Liver (tissue), 3 donors: ENCODE results near the gene ASB2.

Experiments used
- EGR1 ChIP-seq, 2 donors: IDR thresholded peaks; 2 replicates each; pipeline ENCODE4 v1.6.1; 2016 to 2018; ENCODE audit warnings: antibody characterized with exemption in 2 of 2, low read depth in 2 of 2
- FOXA2 ChIP-seq: IDR thresholded peaks from 2 replicates; pipeline ENCODE4 v1.6.1; 2016; ENCODE audit warnings: antibody characterized with exemption
- GABPA ChIP-seq, 2 donors: IDR thresholded peaks in 1 of 2; conservative IDR thresholded peaks in 1 of 2; 2 replicates each; pipeline ENCODE4 v1.6.1; 2016; ENCODE audit warnings: antibody characterized with exemption in 2 of 2, mild to moderate bottlenecking in 1 of 2, moderate library complexity in 1 of 2
- HNF4G ChIP-seq: IDR thresholded peaks from 2 replicates; pipeline ENCODE4 v1.6.1; 2016; ENCODE audit warnings: antibody characterized with exemption
- JUND ChIP-seq, 2 donors: IDR thresholded peaks; 2 replicates each; pipeline ENCODE4 v1.6.1; 2016; ENCODE audit warnings: antibody characterized with exemption in 2 of 2
- RXRA ChIP-seq, 2 donors: IDR thresholded peaks; 2 replicates each; pipeline ENCODE4 v1.6.1; 2017 to 2018; ENCODE audit warnings: antibody characterized with exemption in 2 of 2, mild to moderate bottlenecking in 1 of 2
- SP1 ChIP-seq: IDR thresholded peaks from 2 replicates; pipeline ENCODE4 v1.6.1; 2018; ENCODE audit warnings: antibody characterized with exemption, mild to moderate bottlenecking
- TAF1 ChIP-seq: conservative IDR thresholded peaks from 2 replicates; pipeline ENCODE4 v1.6.1; 2016; ENCODE audit warnings: antibody characterized with exemption, mild to moderate bottlenecking
- YY1 ChIP-seq: IDR thresholded peaks from 2 replicates; pipeline ENCODE4 v1.6.1; 2016; ENCODE audit warnings: antibody characterized with exemption, mild to moderate bottlenecking
- TF ChIP-seq, protein P1 (sequence below): IDR thresholded peaks from 2 replicates; pipeline ENCODE4 v1.6.1; 2016; ENCODE audit warnings: antibody characterized with exemption
- TF ChIP-seq, protein P2 (sequence below): fragments of 150-350 bp; IDR thresholded peaks from 2 replicates; pipeline ENCODE4 v1.5.1; 2017; ENCODE audit warnings: improper control_type of control experiment, low read depth, low read length; ENCODE audit not compliant: missing input control
- TF ChIP-seq, protein P3 (sequence below): IDR thresholded peaks from 2 replicates; pipeline ENCODE4 v1.6.1; 2016; ENCODE audit warnings: antibody characterized with exemption
- TF ChIP-seq, protein P4 (sequence below): IDR thresholded peaks from 2 replicates; pipeline ENCODE4 v1.6.1; 2016; ENCODE audit warnings: antibody characterized with exemption, mild to moderate bottlenecking
- TF ChIP-seq, protein P5 (sequence below): IDR thresholded peaks from 2 replicates; pipeline ENCODE4 v1.6.1; 2016; ENCODE audit warnings: antibody characterized with exemption
- donor health status: healthy.
- donor health status: healthy.

DNA sequence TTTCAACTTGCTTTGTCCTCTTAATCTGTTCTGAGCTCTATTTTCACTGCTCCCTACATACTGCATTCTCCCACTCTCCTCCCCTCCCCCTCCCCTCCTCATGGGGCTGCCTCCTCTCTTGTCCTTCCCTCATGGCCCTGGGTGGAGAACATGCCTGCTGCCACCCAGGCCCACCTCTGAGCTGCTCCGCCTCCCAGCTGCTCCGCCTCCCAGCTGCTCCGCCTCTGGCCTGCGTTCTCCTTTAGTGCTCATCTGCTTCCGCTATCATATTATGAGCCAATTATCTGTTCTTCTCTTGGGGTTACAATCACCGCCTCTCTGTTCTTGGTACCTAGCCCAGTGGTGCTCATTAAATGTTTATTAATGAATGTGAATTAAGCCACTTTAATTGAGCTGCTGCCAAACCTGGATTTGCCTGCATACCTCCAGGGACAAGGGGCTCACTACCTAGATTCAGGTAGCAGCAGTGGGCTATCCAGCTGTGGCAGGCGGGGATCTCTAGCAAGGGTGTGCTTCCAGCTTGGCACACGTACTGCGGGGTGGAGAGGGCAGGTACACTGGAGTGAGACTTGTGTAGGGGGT, 81.3 kb downstream of the ASB2 start:
- TF ChIP-seq, protein P1, sequence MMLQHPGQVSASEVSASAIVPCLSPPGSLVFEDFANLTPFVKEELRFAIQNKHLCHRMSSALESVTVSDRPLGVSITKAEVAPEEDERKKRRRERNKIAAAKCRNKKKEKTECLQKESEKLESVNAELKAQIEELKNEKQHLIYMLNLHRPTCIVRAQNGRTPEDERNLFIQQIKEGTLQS, result no peak
- TF ChIP-seq JUND (IDR thresholded peaks at IDR 0.05) (no peak), GABPA (IDR thresholded peaks at IDR 0.05 in 1 of 2, conservative IDR thresholded peaks at IDR 0.05 in 1 of 2) (no peak), FOXA2 (no peak), RXRA (IDR thresholded peaks at IDR 0.05) (no peak), TAF1 (no peak), HNF4G (no peak), EGR1 (IDR thresholded peaks at IDR 0.05; ENCODE audit: low read depth in 2 of 2) (no peak), YY1 (no peak), SP1 (no peak)
- TF ChIP-seq, protein P2, sequence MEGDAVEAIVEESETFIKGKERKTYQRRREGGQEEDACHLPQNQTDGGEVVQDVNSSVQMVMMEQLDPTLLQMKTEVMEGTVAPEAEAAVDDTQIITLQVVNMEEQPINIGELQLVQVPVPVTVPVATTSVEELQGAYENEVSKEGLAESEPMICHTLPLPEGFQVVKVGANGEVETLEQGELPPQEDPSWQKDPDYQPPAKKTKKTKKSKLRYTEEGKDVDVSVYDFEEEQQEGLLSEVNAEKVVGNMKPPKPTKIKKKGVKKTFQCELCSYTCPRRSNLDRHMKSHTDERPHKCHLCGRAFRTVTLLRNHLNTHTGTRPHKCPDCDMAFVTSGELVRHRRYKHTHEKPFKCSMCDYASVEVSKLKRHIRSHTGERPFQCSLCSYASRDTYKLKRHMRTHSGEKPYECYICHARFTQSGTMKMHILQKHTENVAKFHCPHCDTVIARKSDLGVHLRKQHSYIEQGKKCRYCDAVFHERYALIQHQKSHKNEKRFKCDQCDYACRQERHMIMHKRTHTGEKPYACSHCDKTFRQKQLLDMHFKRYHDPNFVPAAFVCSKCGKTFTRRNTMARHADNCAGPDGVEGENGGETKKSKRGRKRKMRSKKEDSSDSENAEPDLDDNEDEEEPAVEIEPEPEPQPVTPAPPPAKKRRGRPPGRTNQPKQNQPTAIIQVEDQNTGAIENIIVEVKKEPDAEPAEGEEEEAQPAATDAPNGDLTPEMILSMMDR, result no peak
- TF ChIP-seq, protein P3, sequence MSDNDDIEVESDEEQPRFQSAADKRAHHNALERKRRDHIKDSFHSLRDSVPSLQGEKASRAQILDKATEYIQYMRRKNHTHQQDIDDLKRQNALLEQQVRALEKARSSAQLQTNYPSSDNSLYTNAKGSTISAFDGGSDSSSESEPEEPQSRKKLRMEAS, result no peak
- TF ChIP-seq, protein P4, sequence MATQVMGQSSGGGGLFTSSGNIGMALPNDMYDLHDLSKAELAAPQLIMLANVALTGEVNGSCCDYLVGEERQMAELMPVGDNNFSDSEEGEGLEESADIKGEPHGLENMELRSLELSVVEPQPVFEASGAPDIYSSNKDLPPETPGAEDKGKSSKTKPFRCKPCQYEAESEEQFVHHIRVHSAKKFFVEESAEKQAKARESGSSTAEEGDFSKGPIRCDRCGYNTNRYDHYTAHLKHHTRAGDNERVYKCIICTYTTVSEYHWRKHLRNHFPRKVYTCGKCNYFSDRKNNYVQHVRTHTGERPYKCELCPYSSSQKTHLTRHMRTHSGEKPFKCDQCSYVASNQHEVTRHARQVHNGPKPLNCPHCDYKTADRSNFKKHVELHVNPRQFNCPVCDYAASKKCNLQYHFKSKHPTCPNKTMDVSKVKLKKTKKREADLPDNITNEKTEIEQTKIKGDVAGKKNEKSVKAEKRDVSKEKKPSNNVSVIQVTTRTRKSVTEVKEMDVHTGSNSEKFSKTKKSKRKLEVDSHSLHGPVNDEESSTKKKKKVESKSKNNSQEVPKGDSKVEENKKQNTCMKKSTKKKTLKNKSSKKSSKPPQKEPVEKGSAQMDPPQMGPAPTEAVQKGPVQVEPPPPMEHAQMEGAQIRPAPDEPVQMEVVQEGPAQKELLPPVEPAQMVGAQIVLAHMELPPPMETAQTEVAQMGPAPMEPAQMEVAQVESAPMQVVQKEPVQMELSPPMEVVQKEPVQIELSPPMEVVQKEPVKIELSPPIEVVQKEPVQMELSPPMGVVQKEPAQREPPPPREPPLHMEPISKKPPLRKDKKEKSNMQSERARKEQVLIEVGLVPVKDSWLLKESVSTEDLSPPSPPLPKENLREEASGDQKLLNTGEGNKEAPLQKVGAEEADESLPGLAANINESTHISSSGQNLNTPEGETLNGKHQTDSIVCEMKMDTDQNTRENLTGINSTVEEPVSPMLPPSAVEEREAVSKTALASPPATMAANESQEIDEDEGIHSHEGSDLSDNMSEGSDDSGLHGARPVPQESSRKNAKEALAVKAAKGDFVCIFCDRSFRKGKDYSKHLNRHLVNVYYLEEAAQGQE, result no peak
- TF ChIP-seq, protein P5, sequence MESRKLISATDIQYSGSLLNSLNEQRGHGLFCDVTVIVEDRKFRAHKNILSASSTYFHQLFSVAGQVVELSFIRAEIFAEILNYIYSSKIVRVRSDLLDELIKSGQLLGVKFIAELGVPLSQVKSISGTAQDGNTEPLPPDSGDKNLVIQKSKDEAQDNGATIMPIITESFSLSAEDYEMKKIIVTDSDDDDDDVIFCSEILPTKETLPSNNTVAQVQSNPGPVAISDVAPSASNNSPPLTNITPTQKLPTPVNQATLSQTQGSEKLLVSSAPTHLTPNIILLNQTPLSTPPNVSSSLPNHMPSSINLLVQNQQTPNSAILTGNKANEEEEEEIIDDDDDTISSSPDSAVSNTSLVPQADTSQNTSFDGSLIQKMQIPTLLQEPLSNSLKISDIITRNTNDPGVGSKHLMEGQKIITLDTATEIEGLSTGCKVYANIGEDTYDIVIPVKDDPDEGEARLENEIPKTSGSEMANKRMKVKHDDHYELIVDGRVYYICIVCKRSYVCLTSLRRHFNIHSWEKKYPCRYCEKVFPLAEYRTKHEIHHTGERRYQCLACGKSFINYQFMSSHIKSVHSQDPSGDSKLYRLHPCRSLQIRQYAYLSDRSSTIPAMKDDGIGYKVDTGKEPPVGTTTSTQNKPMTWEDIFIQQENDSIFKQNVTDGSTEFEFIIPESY, result no peak
